ENCODE data around the gene SPATA31D4.
"Not testable (repeated sequence)": the region's sequence is repeated elsewhere in the genome, so short reads cannot be mapped to it uniquely, and the experiment has no call there.

Gene SPATA31D4

DNA sequence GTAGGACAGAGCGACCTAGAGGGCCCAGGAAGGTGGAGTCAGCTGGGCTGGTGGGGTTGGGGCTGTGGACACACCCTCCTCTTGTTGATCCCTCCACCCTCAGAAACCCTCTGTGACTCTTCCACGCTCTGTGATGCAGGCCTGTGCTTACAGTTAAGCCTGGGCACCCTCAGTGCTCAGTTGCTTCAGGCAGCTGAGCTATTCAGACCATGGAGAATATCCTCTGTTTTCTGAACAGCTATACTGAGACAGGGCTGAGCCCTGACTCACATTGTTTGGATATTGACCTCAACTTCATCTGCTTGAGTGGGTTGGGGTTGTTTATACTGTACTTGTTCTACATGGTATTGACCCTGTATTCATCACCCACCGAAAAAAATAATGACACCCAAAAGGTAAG, at the start of gene SPATA31D4:
TSS of gene SPATA31D4 (plus strand) at position 124 of the 400 bp plus-strand sequence. CDS start at position 210, 86 bp downstream.
- H3K27ac ChIP-seq: not testable (repeated sequence)

DNA sequence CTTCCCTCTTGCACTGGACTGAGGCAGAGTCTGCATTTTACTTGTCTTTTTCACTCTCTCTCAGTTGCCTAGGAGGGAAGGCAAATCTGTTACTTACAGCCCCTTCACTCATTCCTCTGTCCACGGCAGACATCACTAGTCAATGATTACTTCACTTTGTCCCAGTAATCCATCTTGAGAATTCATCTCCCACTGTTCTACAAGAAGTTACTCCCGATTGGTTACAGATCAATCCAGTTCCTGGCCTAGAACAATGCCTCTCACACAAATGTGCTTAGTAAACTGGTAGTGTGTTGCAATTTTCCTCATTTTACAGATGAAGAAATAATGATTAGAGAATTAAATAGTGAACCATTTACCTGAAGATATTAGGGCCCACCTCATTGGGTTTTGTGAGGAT, 49.7 kb upstream of the SPATA31D4 start:
- no peak for TF ChIP-seq ZFX (IDR thresholded peaks at IDR 0.05)
- TF ChIP-seq, protein P1, sequence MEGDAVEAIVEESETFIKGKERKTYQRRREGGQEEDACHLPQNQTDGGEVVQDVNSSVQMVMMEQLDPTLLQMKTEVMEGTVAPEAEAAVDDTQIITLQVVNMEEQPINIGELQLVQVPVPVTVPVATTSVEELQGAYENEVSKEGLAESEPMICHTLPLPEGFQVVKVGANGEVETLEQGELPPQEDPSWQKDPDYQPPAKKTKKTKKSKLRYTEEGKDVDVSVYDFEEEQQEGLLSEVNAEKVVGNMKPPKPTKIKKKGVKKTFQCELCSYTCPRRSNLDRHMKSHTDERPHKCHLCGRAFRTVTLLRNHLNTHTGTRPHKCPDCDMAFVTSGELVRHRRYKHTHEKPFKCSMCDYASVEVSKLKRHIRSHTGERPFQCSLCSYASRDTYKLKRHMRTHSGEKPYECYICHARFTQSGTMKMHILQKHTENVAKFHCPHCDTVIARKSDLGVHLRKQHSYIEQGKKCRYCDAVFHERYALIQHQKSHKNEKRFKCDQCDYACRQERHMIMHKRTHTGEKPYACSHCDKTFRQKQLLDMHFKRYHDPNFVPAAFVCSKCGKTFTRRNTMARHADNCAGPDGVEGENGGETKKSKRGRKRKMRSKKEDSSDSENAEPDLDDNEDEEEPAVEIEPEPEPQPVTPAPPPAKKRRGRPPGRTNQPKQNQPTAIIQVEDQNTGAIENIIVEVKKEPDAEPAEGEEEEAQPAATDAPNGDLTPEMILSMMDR (conservative IDR thresholded peaks at IDR 0.05): no peak
- no peak overlapping the region for H3K27ac ChIP-seq

DNA sequence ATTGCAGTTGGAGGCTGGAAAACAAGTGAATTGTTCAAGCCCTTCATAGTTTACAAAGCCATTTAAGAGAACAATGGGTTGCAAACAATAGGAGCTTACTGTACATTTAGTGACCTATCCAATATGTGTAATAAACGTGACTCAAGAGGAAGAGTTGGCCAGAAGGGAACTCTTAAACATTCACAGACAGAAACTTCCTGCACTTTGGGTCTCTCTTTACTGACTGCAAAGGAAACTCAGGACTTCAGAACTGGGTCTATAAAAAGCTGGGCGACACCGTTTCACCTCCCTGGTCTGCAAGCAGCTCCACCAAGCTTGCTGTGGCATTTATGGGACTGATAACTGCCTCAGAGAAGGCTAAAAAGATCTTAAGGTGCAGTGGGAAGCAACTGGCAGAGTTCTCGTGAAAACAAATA, 48.7 kb upstream of the SPATA31D4 start:
- peak overlapping the region; percentile 54; the same call in 1 of the 2 replicates for H3K27ac ChIP-seq
- TF ChIP-seq ZFX (IDR thresholded peaks at IDR 0.05): no peak
- TF ChIP-seq, protein P1 (conservative IDR thresholded peaks at IDR 0.05): no peak

DNA sequence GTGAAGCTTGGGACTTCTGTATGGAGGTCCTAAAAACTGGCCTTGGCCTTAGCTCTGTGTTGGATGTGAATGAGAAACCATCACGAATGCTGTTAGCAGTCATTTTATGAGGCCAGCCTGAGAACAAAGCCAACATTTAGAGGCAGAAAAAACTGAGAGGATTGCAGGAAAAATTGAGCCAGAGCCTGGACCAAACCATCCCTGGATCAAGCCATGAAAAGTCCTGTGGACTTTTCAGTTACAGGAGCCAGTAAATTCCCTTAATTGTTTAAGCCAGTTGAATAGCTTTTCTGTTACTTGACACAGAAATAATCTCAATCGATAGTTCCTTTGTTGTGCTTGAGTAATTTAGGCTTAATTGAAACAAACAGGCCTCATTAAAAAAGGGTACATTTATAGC, 42.6 kb upstream of the SPATA31D4 start:
- no peak overlapping the region for H3K27ac ChIP-seq
- TF ChIP-seq ZFX (IDR thresholded peaks at IDR 0.05): no peak
- TF ChIP-seq, protein P1 (conservative IDR thresholded peaks at IDR 0.05): no peak

DNA sequence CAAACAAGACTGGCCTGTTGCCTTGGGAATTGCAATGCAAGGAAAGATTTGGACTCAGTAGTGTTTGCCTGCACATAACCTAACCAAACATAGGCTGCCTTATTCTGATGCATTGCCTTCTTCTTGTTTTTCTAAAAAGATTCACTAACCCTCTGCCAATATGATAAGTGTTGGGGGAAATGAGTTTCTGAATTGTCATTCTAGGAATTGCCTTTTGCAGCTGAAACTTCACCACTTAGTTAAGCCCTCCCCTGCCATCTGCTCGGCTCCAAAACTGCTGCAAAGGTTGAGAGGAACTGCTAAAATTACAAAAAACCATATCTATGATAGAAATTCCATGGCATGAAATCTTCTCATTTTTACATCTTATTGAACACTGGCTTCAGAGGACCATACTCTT, 41.6 kb upstream of the SPATA31D4 start:
- no peak overlapping the region for H3K27ac ChIP-seq
- TF ChIP-seq ZFX (IDR thresholded peaks at IDR 0.05): no peak
- TF ChIP-seq, protein P1 (conservative IDR thresholded peaks at IDR 0.05): no peak

DNA sequence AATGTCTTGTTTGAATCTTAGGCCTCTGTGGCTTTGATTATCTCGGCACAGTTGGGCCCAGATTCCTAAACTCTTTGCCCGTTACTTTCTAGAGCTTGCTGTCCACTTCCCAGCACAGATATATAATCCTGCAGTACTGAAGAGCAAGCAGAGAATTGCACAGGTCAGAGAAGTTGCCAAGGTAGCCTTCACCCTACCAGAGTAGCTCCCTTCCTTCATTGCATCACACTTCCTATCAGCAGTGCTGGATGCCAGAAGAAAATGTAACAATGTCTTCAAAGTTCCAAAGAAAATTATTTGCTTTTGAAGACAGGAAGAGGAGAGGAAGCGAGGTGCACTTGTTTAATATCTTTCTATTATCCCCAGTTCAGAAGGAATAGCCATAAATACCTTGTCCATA, 38.1 kb upstream of the SPATA31D4 start:
- no peak overlapping the region for H3K27ac ChIP-seq
- TF ChIP-seq ZFX (IDR thresholded peaks at IDR 0.05): no peak
- TF ChIP-seq, protein P1 (conservative IDR thresholded peaks at IDR 0.05): no peak

DNA sequence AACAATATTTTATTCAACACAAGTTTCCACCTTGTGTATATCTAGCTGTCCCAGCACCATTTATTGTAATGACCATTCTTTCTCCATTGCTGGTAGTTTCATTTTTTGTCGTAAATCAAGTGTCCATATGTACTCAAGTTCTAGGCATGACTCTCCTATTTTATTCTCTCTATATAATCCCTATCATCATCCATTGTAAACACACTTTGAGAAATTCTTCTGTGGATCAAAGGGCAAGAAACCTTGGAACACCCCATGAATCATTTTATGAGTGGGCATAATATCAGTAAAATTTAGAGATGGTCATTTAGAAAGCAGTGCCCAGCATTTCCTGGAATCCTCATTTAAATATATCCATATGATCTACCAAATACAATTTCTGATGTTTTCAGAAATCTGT, 35.8 kb upstream of the SPATA31D4 start:
- TF ChIP-seq ZFX (IDR thresholded peaks at IDR 0.05): no peak
- TF ChIP-seq, protein P1 (conservative IDR thresholded peaks at IDR 0.05): no peak
- H3K27ac ChIP-seq: no peak overlapping the region

DNA sequence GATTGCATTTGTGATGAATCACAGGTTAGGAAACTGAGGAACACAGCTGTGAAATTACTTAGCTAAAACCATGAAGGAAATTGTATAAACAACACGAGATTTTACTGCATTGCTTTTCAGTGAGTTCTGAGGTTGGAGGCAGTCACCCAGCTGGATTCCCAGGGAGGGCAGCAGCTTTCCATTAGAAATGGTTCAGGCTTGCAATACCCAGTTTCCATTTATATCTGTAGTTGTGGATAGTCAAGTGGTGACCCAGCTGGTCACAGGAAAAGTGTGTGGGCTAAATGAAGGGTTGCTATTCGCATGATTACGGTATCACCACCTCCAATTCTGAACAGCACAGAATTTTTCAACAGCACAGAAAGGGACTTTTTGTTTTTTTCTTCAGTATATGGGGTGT, 34.3 kb upstream of the SPATA31D4 start:
- TF ChIP-seq ZFX (IDR thresholded peaks at IDR 0.05): no peak
- TF ChIP-seq, protein P1 (conservative IDR thresholded peaks at IDR 0.05): no peak
- H3K27ac ChIP-seq: no peak overlapping the region

All from C4-2B (cell line).